Neuronal stem cell (in vitro differentiated cells): ENCODE results near the gene CLCN3.
"Not testable (repeated sequence)": the region's sequence is repeated elsewhere in the genome, so short reads cannot be mapped to it uniquely, and the experiment has no call there.

Experiments used
- DNase-seq: peaks from one replicate; pipeline ENCODE4 v3.0.0-alpha.2; 2013; ENCODE audit warnings: low spot score
- H2AFZ ChIP-seq: one replicate; pipeline ENCODE4 v1.6.1; 2013; ENCODE audit warnings: mild to moderate bottlenecking, low read length, inconsistent platforms
- H2AK5ac ChIP-seq: 2 replicates; pipeline ENCODE4 v1.6.1; 2013; ENCODE audit warnings: low read depth, mild to moderate bottlenecking, inconsistent platforms, low read length, moderate library complexity, mixed read lengths
- H2BK120ac ChIP-seq: 2 replicates; pipeline ENCODE4 v1.6.1; 2013; ENCODE audit warnings: low read depth, mild to moderate bottlenecking, inconsistent platforms, low read length, moderate library complexity, mixed read lengths
- H2BK12ac ChIP-seq: one replicate; pipeline ENCODE4 v1.6.1; 2013; ENCODE audit warnings: low read length, inconsistent platforms
- H2BK15ac ChIP-seq: 2 replicates; pipeline ENCODE4 v1.6.1; 2013; ENCODE audit warnings: mild to moderate bottlenecking, low read length, inconsistent platforms, mixed read lengths
- H2BK5ac ChIP-seq: one replicate; pipeline ENCODE4 v1.6.1; 2013; ENCODE audit warnings: inconsistent platforms, mild to moderate bottlenecking, low read length, moderate library complexity
- H3K14ac ChIP-seq: one replicate; pipeline ENCODE4 v1.6.1; 2013; ENCODE audit warnings: low read length, inconsistent platforms
- H3K18ac ChIP-seq: 2 replicates; pipeline ENCODE4 v1.6.1; 2013; ENCODE audit warnings: low read length, inconsistent platforms
- H3K23ac ChIP-seq: 2 replicates; pipeline ENCODE4 v1.6.1; 2013; ENCODE audit warnings: low read depth, mild to moderate bottlenecking, mixed read lengths, low read length, inconsistent platforms; ENCODE audit not compliant: poor library complexity
- H3K27ac ChIP-seq: replicated peaks from 3 replicates; pipeline ENCODE4 v1.5.1; 2013; ENCODE audit warnings: low read length, inconsistent platforms
- H3K27me3 ChIP-seq, 3 experiments: 2 replicates each; pipeline ENCODE4 v1.6.1; 2013; ENCODE audit warnings: low read length in 3 of 3, mild to moderate bottlenecking in 2 of 3, inconsistent platforms in 1 of 3, low read depth in 1 of 3, mixed read lengths in 1 of 3, moderate library complexity in 1 of 3; ENCODE audit not compliant: control insufficient read depth in 3 of 3, insufficient read depth in 3 of 3
- H3K36me3 ChIP-seq, 2 donors: replicated peaks in 1 of 2; 2 replicates each; pipeline ENCODE4 v1.6.1; 2013; ENCODE audit warnings: low read length in 2 of 2; ENCODE audit not compliant: control insufficient read depth in 2 of 2, insufficient read depth in 2 of 2
- H3K4ac ChIP-seq: 2 replicates; pipeline ENCODE4 v1.6.1; 2013; ENCODE audit warnings: inconsistent platforms, mild to moderate bottlenecking, low read length, moderate library complexity
- H3K4me1 ChIP-seq, 2 donors: 1 replicate in 1 of 2; 2 replicates in 1 of 2; pipeline ENCODE4 v1.6.1; 2013; ENCODE audit warnings: low read length in 2 of 2, low read depth in 1 of 2; ENCODE audit not compliant: control insufficient read depth in 2 of 2, insufficient read depth in 1 of 2
- H3K4me2 ChIP-seq: one replicate; pipeline ENCODE4 v1.6.1; 2013; ENCODE audit warnings: mild to moderate bottlenecking, low read length, inconsistent platforms; ENCODE audit not compliant: insufficient read depth, poor library complexity, severe bottlenecking
- H3K4me3 ChIP-seq, 2 donors: 2 replicates each; pipeline ENCODE4 v1.5.1; 2013; ENCODE audit warnings: low read length in 2 of 2, mild to moderate bottlenecking in 2 of 2, inconsistent platforms in 1 of 2, moderate library complexity in 1 of 2
- H3K79me1 ChIP-seq: one replicate; pipeline ENCODE4 v1.6.1; 2013; ENCODE audit warnings: low read depth, mild to moderate bottlenecking, inconsistent platforms, low read length, moderate library complexity
- H3K9ac ChIP-seq: one replicate; pipeline ENCODE4 v1.6.1; 2013; ENCODE audit warnings: mild to moderate bottlenecking, low read depth, low read length, inconsistent platforms; ENCODE audit not compliant: poor library complexity
- H3K9me3 ChIP-seq, 2 donors: replicated peaks in 1 of 2; 2 replicates each; pipeline versions ENCODE3 to v1.6.1; 2013; ENCODE audit warnings: low read length in 2 of 2, mild to moderate bottlenecking in 2 of 2, inconsistent platforms in 1 of 2, low read depth in 1 of 2, mixed read lengths in 1 of 2, moderate library complexity in 1 of 2; ENCODE audit not compliant: control insufficient read depth in 2 of 2, insufficient read depth in 1 of 2
- H4K8ac ChIP-seq: one replicate; pipeline ENCODE4 v1.6.1; 2013; ENCODE audit warnings: low read depth, mild to moderate bottlenecking, inconsistent platforms, low read length, moderate library complexity
- H4K91ac ChIP-seq: one replicate; pipeline ENCODE4 v1.6.1; 2013; ENCODE audit warnings: low read length, low read depth, mild to moderate bottlenecking, inconsistent platforms; ENCODE audit not compliant: poor library complexity
- WGBS, 2 donors: extraction: QIAGEN DNeasy Blood & Tissue Kit; methylation state at CpG; one replicate each; pipeline ENCODE4 v1.1.7; 2013; ENCODE audit warnings: missing lambda C conversion rate in 2 of 2, mixed read lengths in 1 of 2; ENCODE audit not compliant: insufficient read length in 2 of 2, insufficient replicate concordance in 1 of 2; ENCODE audit errors: extremely low coverage in 2 of 2; 5-methylcytosine and 5-hydroxymethylcytosine counted together

Gene CLCN3

GRCh38 chr4:169678951-169679591 is 58.7 kb downstream of the CLCN3 start:
- not testable (repeated sequence) for DNase-seq, H3K4me2 ChIP-seq, H2BK15ac ChIP-seq, H2BK5ac ChIP-seq, H3K14ac ChIP-seq, H3K27ac ChIP-seq, H3K9ac ChIP-seq, H2AK5ac ChIP-seq, H2BK12ac ChIP-seq, H3K4ac ChIP-seq, H3K27me3 ChIP-seq, H3K4me1 ChIP-seq, H2AFZ ChIP-seq, H4K8ac ChIP-seq, H4K91ac ChIP-seq, H3K18ac ChIP-seq, H3K23ac ChIP-seq, H2BK120ac ChIP-seq, H3K4me3 ChIP-seq, H3K79me1 ChIP-seq
- Histone ChIP-seq H3K9me3 (peaks cover 0 to 12% of the 10 kb centered on the region in 2 donors), H3K36me3 (peaks cover 2 to 45% of the 10 kb centered on the region in 2 donors)
- whole genome bisulfite sequencing, 2 donors, result no CpG with 5 or more reads among the region's 47 CpGs

GRCh38 chr4:169682372-169683047 is 62.1 kb downstream of the CLCN3 start:
- no peak overlapping the region for H2BK15ac ChIP-seq
- H3K4me2 ChIP-seq, result no peak overlapping the region
- no CpG with 5 or more reads among the region's 4 CpGs for WGBS, 2 donors
- H3K9ac ChIP-seq, result no peak overlapping the region
- H3K27me3 ChIP-seq, result no peaks in the 10 kb centered on the region
- no peak overlapping the region for H3K27ac ChIP-seq
- H2AK5ac ChIP-seq, result no peak overlapping the region
- no peak overlapping the region for H2BK120ac ChIP-seq
- no peak overlapping the region for H3K4ac ChIP-seq
- H3K23ac ChIP-seq, result no peak overlapping the region
- no peak overlapping the region for H4K91ac ChIP-seq
- peaks cover 0 to 12% of the 10 kb centered on the region in 2 donors for H3K9me3 ChIP-seq
- no peak overlapping the region for H2BK12ac ChIP-seq
- H3K4me3 ChIP-seq, result no peak overlapping the region
- H4K8ac ChIP-seq, result no peak overlapping the region
- no peak overlapping the region for H3K14ac ChIP-seq
- no peak overlapping the region for H2AFZ ChIP-seq
- no peak overlapping the region for H3K18ac ChIP-seq
- no peaks in the 10 kb centered on the region for H3K4me1 ChIP-seq
- H3K79me1 ChIP-seq, result no peaks in the 10 kb centered on the region
- peaks cover 2 to 65% of the 10 kb centered on the region in 2 donors for H3K36me3 ChIP-seq
- DNase-seq, result no peak
- no peak overlapping the region for H2BK5ac ChIP-seq

GRCh38 chr4:169689681-169690080 is 69.3 kb downstream of the CLCN3 start:
- peaks cover 2 to 79% of the 10 kb centered on the region in 2 donors for H3K36me3 ChIP-seq
- no peak overlapping the region for H3K14ac ChIP-seq
- H3K9ac ChIP-seq, result no peak overlapping the region
- H3K27me3 ChIP-seq, result no peaks in the 10 kb centered on the region
- H3K4ac ChIP-seq, result no peak overlapping the region
- H2AFZ ChIP-seq, result no peak overlapping the region
- no peak overlapping the region for H3K27ac ChIP-seq
- no peaks in the 10 kb centered on the region for H3K4me1 ChIP-seq
- no peak overlapping the region for H2BK120ac ChIP-seq
- H3K4me2 ChIP-seq, result no peak overlapping the region
- no peak overlapping the region for H3K4me3 ChIP-seq
- no peak overlapping the region for H3K18ac ChIP-seq
- DNase-seq, result no peak
- H2BK12ac ChIP-seq, result no peak overlapping the region
- H2AK5ac ChIP-seq, result no peak overlapping the region
- WGBS, 2 donors, result no CpG with 5 or more reads among the region's 1 CpG
- H3K23ac ChIP-seq, result no peak overlapping the region
- H4K8ac ChIP-seq, result no peak overlapping the region
- no peak overlapping the region for H4K91ac ChIP-seq
- no peak overlapping the region for H2BK15ac ChIP-seq
- no peaks in the 10 kb centered on the region for H3K9me3 ChIP-seq
- peaks cover 1% of the 10 kb centered on the region for H3K79me1 ChIP-seq
- H2BK5ac ChIP-seq, result no peak overlapping the region

- WGBS, 2 donors, result no CpG with 5 or more reads among the region's 5 CpGs
- Histone ChIP-seq H3K4me1 (no peaks in the 10 kb centered on the region), H3K14ac (no peak overlapping the region), H2BK5ac (no peak overlapping the region), H4K8ac (no peak overlapping the region), H2BK120ac (no peak overlapping the region), H2AK5ac (no peak overlapping the region), H2BK12ac (no peak overlapping the region), H3K9ac (no peak overlapping the region), H2AFZ (no peak overlapping the region), H3K27ac (no peak overlapping the region), H3K18ac (no peak overlapping the region), H3K23ac (no peak overlapping the region), H3K79me1 (peaks cover 1% of the 10 kb centered on the region), H3K36me3 (peaks cover 2 to 79% of the 10 kb centered on the region in 2 donors), H2BK15ac (no peak overlapping the region), H3K4me2 (no peak overlapping the region), H3K4ac (no peak overlapping the region), H3K27me3 (no peaks in the 10 kb centered on the region), H3K9me3 (no peaks in the 10 kb centered on the region), H4K91ac (no peak overlapping the region), H3K4me3 (no peak overlapping the region)
- no peak for DNase-seq
Observed at GRCh38 chr4:169690787-169691186, 70.4 kb downstream of the CLCN3 start.
